Neural progenitor cell (in vitro differentiated cells): ENCODE results near the gene OVAAL.

Experiments
- CTCF ChIP-seq: fragments of 200-600 bp; sonication (generic); IDR thresholded peaks from 2 replicates; pipeline ENCODE4 v1.5.1; 2017; ENCODE audit warnings: antibody characterized with exemption, mild to moderate bottlenecking
- EZH2 ChIP-seq: fragments of 200-600 bp; sonication (generic); IDR thresholded peaks from 2 replicates; pipeline ENCODE4 v1.6.1; 2017; ENCODE audit warnings: antibody characterized with exemption, mild to moderate bottlenecking, moderate library complexity

- no peak for TF ChIP-seq EZH2
- TF ChIP-seq CTCF: no peak
Measured at GRCh38 chr1:180586671-180587155, 27.9 kb downstream of the OVAAL start.
